ENCODE results near the gene MTHFD1L.

The MTHFD1L gene

GRCh38 chr6:151131324-151132007 lies 266.0 kb downstream of the MTHFD1L start:
- no peak for DNase-seq

GRCh38 chr6:151136141-151136755 lies 270.7 kb downstream of the MTHFD1L start:
- no peak for DNase-seq

DNA sequence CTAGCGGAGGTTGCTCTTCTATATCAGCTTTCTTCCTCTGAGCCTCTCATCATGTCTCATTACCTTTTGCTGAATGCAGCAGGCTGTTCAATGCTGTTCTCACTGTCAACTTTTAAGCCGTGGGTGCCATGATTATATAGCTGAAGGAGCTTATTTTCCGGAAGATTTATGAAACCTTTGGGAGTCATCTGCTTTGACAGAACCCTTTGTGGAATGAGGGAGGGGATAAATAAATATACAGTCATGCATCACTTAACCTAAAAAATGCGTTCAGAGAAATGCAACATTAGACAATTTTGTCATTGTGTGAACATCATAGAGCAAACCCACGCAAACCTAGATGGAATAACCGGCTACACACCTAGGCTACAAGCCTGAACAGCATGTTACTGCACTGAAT lies 272.0 kb downstream of the MTHFD1L start:
- DNase-seq, result no peak

DNA sequence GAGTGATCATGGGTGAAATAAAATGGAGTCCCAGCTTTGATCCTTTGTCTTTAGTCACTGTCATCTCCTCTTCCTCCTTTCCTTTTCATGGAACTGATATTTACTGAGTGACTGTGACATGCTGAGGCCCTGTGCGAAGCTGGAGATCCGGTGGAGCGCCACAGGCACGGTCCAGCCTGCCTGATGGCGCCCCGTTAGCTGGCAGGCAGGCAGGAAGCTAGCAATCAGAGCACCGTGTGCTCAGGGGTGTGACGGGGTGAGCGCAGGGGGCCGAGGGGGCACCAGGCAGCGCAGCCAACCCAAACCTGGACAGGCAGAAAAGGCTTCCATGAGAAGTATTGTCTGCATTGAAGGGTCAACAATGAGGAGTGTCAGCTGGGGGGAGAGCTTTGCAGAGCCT lies 274.0 kb downstream of the MTHFD1L start:
- no peak for DNase-seq

DNA sequence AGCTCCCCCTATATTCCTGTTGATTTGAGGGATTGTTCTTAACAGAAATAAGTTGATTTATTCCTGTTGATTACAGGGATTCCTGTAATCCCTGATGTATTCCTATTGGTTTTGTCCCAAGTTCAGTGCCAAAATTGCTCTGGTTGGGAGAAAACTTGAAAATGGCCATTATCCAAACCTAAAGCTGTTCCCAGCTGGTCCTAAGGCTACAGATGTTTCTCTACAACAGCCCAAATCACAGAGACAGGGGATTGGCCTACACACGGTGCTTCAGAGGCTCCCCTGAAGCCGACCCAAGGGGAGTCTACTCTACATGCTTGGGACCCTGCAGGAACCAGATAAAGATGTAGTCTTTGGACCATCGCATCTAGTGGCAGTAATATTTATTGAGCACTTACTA lies 275.3 kb downstream of the MTHFD1L start:
- DNase-seq, result no peak

GRCh38 chr6:151141685-151142084 lies 276.2 kb downstream of the MTHFD1L start:
- no peak for DNase-seq

GRCh38 chr6:151142676-151143075 lies 277.2 kb downstream of the MTHFD1L start:
- no peak for DNase-seq

DNA sequence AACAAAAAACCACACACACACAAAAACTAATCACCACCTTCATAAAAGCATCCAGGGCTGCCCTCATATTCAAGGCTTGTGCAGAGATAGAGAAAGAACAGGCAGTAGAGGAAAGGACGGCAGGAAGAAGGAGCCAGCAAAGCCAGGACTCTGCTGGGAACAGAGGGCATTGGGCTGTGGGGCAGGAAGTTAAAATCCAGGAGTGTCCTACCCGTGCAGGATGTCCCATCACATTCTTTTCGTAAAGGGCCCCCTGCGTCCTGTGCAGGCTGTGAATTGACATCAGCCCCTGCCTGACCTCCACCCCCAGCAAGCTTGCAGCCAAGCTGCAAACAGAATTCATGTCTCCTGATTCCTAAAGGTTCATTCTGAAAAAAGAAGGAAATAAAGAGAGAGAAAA lies 277.8 kb downstream of the MTHFD1L start:
- DNase-seq, result no peak

DNA sequence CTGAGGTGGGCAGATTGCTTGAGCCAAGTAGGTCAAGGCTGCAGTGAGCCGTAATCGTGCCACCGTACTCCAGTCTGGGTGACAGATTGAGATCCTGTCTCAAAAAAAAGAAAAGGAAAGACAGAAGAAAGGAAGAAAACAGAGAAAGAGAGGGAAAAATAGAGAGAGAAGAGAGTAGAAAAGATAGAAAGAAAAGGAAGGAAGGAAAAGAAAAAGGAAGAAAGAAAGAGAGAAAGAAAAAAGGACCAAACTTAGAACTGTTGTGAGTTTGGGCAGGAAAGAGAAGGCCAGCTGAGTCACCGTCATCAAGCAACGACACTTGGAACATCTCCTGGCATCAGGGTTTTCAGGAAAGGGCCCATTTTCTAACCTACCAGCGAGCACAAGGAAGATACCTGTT lies 278.3 kb downstream of the MTHFD1L start:
- DNase-seq, result no peak

DNA sequence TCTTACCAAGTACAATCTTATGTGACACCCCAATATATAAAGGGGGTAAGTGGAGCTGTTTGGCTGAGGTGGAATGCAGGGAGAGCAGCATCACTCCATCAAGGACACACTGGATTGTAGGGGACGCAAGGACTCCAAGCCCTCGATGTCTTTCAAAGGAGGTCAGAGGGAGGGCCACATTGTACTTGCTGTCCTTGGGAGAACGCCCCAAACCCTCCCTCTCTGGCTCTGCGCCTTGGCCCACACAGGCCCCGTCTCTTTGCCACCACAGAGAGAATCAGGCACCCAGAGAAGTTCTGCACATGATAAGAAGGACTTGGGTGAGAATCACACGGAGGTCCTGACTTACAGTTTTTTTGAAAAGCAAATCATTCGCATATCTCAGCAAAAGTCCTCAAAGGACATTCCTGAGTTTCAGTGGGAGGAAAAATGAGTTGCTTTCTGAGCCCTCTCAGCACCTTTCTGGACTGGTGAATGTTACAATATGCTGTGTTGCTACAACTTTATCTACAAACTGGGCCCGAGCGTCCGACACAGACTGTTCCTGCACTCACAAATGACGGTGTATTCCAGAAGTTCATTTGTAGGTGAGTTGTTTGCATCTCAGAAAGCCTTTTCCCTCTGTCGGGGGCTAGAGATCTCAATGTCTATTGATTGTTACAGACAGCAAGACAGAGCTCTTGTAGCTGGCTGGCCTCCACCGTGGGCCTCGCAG lies 281.8 kb downstream of the MTHFD1L start:
- no peak for DNase-seq

DNA sequence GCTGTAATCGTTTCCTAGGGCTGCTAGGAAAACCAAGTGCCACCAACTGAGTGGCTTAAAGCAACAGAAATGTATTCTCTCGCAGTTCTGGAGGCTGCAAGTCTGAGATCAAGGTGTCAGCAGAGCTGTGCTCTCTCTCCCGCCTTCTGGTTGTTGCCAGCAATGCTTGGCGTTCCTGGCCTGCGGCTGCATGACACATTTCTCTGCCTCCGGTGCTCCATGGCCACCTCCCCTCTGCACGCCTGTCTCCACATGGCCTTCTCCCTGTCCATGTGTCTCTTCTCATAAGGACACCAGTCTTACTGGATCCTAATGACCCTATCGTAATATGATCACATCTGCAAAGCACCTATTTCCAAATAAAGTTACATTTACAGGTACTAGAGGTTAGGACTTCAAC lies 282.6 kb downstream of the MTHFD1L start:
- DNase-seq, result no peak

DNA sequence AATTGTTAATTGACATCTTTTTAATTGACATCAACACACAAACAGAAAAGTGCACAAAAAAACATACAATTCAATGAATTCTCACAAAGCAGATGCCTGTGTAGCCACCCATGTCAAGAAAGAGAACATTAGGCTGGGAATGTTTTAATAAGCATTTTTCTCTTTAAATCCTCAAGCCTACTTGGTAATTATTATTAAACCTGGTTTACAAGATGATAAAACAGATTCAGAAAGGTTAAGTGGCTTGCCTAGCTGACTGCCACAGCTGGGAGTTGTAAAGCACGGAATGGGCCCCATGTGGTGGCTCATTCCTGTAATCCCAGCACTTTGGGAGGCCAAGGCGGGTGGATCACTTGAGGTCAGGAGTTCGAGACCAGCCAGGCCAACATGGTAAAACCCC lies 284.3 kb downstream of the MTHFD1L start:
- no peak for DNase-seq

Data from eye (tissue), 1 donor.